ENCODE data around the gene TTLL10. TPM values are rescaled to one million over a fixed set of nuclear protein-coding genes. Genes with fewer than 3 reads are reported as not detected.

TTLL10 gene
- not detected in 2 replicates for total RNA-seq

DNA sequence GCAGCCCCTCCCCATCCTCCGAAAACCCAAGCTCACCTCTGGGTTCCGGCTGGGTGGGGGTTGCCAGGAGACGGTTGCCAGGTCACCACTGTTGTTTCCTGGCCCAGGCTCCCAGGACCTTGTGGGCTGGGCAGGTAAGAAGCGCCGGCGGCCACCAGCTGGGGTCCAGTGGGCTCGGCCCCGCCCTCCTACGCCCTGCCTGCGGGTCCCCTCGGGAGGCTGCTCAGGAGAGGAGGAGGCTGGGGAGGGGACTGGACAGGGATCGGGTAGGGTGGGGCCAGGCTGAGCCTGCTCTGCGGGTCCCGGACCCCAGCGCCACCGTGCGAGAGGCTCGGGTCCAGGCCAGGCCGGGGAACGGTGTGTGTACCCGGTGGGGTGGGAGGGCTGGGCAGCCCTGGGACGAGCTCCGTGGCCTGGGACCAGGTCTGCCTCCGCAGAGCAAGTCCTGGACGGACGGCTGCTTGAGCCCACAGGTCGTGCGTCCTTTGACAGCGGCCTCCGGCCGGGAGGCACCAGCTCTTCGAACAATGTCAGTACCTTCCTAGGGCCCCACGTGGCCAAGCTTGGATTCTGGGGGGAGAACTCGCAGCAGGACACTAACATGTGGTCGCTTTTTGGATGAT, at the start of gene TTLL10:
TTLL10 (plus strand) TSS at position 88 of the 623 bp plus-strand sequence. CDS start 5,336 bp downstream, outside the sequence.

GRCh38 chr1:1206376-1206965, 32.8 kb downstream of the TTLL10 start, which contains the start of gene TNFRSF18:
TNFRSF18 (minus strand) TSS chr1:1206592; CDS start chr1:1206571, 21 bp downstream.

GRCh38 chr1:1213345-1214265, 39.9 kb downstream of the TTLL10 start, which contains the start of gene TNFRSF4:
TNFRSF4 (minus strand) TSS chr1:1214153; CDS start chr1:1214127, 26 bp downstream.

DNA sequence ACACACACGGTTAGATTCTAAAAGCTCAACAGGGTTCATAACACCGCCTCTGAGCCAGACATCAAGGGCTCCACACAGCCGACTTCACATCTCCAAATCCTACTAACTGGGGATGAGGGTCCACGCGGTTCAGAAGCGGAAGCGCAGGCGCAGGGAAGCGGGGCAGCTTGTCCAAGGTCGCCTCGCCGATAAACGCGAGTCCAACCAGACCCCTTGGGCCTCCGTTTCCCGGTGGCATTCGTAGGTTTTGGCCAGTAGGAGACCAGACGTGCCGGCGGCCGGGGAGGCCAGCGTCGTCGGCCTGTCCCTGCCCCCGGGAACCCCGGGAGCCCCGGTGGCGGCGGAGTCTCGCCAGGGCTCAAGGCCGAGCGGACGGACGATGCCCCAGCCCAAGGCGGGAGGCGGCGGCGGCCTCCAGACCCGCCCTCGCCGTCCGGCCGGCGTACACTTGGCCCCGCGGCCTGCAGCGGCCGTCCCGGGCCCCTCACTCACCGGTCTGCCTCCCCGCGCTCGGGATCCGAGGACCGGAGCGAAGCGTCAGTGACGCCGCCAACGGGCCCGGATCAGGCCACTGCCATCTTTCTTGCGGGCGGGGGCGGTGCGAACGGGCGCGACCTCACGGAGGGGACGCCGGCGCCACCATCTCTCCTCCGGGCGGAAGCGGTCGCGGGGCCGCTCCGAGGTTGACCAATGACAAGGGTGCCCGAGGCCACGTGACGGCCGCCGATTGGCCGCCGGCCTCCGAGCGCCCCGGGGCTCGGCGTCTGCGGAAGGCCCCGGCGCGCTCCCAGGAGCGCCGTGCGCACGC, 57.9 kb downstream of the TTLL10 start, which contains the start of gene SDF4:
SDF4 (minus strand) TSS at position 602 of the 808 bp plus-strand sequence. CDS start 3,229 bp downstream, outside the sequence.

GRCh38 chr1:1232208-1232795, 58.6 kb downstream of the TTLL10 start, which contains the start of gene B3GALT6:
B3GALT6 (plus strand) TSS chr1:1232237; CDS start chr1:1232279, 42 bp downstream.

DNA sequence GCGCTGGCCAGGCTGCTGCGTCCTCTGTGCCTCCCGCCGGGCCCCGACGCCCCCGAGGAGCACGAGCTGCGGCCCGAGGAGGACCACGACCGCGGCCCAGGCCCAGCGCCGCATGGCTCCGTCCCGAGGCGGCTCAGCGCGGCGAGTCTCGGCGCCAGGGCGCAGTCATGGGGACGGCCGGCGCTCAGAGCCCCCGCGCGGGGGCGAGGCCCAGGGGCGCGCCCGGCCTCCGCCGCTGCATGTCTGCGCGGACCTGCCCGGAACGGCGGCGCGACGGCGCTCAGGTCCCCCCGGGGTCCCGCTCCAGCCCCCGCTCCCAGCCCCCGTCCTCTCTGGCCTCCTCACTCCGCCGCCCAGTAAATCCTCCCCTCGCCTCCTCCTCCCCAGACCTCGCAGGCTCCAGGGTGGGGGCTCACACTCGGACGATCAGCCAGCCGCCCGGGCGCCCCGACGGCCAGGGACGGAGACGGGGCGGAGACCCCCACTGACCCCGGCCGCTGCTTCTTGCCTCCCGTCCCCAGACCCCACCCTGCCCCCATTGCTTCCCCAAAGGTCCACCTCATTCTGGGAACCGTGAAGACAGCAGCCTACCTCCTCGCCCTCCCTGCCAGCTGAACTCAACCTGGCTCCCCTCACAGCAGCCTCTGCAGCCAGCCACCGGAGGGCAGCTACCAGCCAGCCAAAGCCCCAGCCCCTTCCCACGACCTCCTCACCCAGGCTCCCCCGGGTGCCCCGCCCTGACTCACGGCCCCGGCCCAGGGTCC, 73.1 kb downstream of the TTLL10 start, which contains the start of gene C1QTNF12:
C1QTNF12 (minus strand) TSS at position 146 of the 764 bp plus-strand sequence; CDS start at position 114, 32 bp downstream.

Other genes with a start within 250 kb of the TTLL10 start
- gene SAMD11, start 250.0 kb upstream of the TTLL10 start, total RNA-seq: 0.48 and 0.64 TPM in 2 replicates
- 103 and 146 TPM in 2 replicates for gene NOC2L, start 214.6 kb upstream of the TTLL10 start, total RNA-seq
- 6.8 and 11.6 TPM in 2 replicates for gene KLHL17, start 213.3 kb upstream of the TTLL10 start, total RNA-seq
- gene PLEKHN1, start 207.4 kb upstream of the TTLL10 start, total RNA-seq: 3.6 and 9.2 TPM in 2 replicates
- gene PERM1, start 191.8 kb upstream of the TTLL10 start, total RNA-seq: not detected in 2 replicates
- 62.2 and 126 TPM in 2 replicates for gene HES4, start 173.8 kb upstream of the TTLL10 start, total RNA-seq
- gene ISG15, start 160.4 kb upstream of the TTLL10 start, total RNA-seq: 43.3 and 86.5 TPM in 2 replicates
- 187 and 236 TPM in 2 replicates for gene AGRN, start 153.8 kb upstream of the TTLL10 start, total RNA-seq
- 3.8 and 5.1 TPM in 2 replicates for gene RNF223, start 99.6 kb upstream of the TTLL10 start, total RNA-seq
- gene C1orf159, start 57.8 kb upstream of the TTLL10 start, total RNA-seq: 8.0 and 10.2 TPM in 2 replicates
- 0.64 and 1.9 TPM in 2 replicates for gene TNFRSF18, start 32.7 kb downstream of the TTLL10 start, total RNA-seq
- gene TNFRSF4, start 40.3 kb downstream of the TTLL10 start, total RNA-seq: not detected in 2 replicates
- gene SDF4, start 58.1 kb downstream of the TTLL10 start, total RNA-seq: 73.1 and 76.6 TPM in 2 replicates
- gene B3GALT6, start 58.4 kb downstream of the TTLL10 start, total RNA-seq: 28.8 and 37.8 TPM in 2 replicates
- gene C1QTNF12, start 72.8 kb downstream of the TTLL10 start, total RNA-seq: 1.9 and 2.4 TPM in 2 replicates
- gene UBE2J2, start 100.0 kb downstream of the TTLL10 start, total RNA-seq: 45.2 and 48.0 TPM in 2 replicates
- gene SCNN1D, start 106.6 kb downstream of the TTLL10 start, total RNA-seq: 0.21 and 0.96 TPM in 2 replicates
- gene ACAP3, start 134.1 kb downstream of the TTLL10 start, total RNA-seq: 35.0 and 38.1 TPM in 2 replicates
- 25.1 and 36.7 TPM in 2 replicates for gene PUSL1, start 134.7 kb downstream of the TTLL10 start, total RNA-seq
- gene INTS11, start 150.8 kb downstream of the TTLL10 start, total RNA-seq: 53.9 and 67.0 TPM in 2 replicates
- gene CPTP, start 150.9 kb downstream of the TTLL10 start, total RNA-seq: 17.1 and 23.1 TPM in 2 replicates
- 0.21 TPM in 1 of 2 replicates, not detected in the other for gene TAS1R3, start 157.4 kb downstream of the TTLL10 start, total RNA-seq
- 262 and 265 TPM in 2 replicates for gene DVL1, start 175.5 kb downstream of the TTLL10 start, total RNA-seq
- 2.8 and 12.0 TPM in 2 replicates for gene MXRA8, start 184.7 kb downstream of the TTLL10 start, total RNA-seq
- gene AURKAIP1, start 201.3 kb downstream of the TTLL10 start, total RNA-seq: 138 and 166 TPM in 2 replicates
- 75.2 and 80.1 TPM in 2 replicates for gene CCNL2, start 225.5 kb downstream of the TTLL10 start, total RNA-seq
- 56.1 and 74.5 TPM in 2 replicates for gene MRPL20, start 233.4 kb downstream of the TTLL10 start, total RNA-seq
- gene ANKRD65, start 247.4 kb downstream of the TTLL10 start, total RNA-seq: 11.6 and 15.1 TPM in 2 replicates